Neural cell (in vitro differentiated cells): ENCODE data around the gene ABCA12. TPM values are rescaled to one million over a fixed set of nuclear protein-coding genes. Genes with fewer than 3 reads are reported as not detected.

Experiments used
- H2AFZ ChIP-seq: fragments of 200-600, 300-800 bp; sonication (generic), shearing (Covaris generic); 2 replicates; pipeline ENCODE4 v1.6.0; 2014; ENCODE audit warnings: low read depth, mild to moderate bottlenecking, antibody characterized with exemption, low read length, moderate library complexity
- H3F3A ChIP-seq: fragments of 200-600 bp; shearing (Covaris generic); 2 replicates; pipeline ENCODE4 v1.6.1; 2016; ENCODE audit warnings: mild to moderate bottlenecking, moderate library complexity, mixed read lengths, antibody characterized with exemption, low read length; ENCODE audit not compliant: insufficient read depth, poor library complexity, severe bottlenecking
- H3K27ac ChIP-seq: fragments of 200-600, 300-800 bp; sonication (generic), shearing (Covaris generic); 2 replicates; pipeline ENCODE4 v1.5.1; 2014; ENCODE audit warnings: mild to moderate bottlenecking, low read length, moderate library complexity
- H3K27me3 ChIP-seq: fragments of 300-800, 200-600 bp; sonication (generic), shearing (Covaris generic); 2 replicates; pipeline ENCODE4 v1.6.0; 2014; ENCODE audit warnings: mild to moderate bottlenecking, low read depth, low read length, moderate library complexity; ENCODE audit not compliant: insufficient read depth
- H3K36me3 ChIP-seq: fragments of 300-800, 200-600 bp; sonication (generic), shearing (Covaris generic); 2 replicates; pipeline ENCODE4 v1.5.1; 2014; ENCODE audit warnings: mild to moderate bottlenecking, antibody characterized with exemption, low read length, moderate library complexity; ENCODE audit not compliant: insufficient read depth
- H3K4me2 ChIP-seq: fragments of 300-800, 200-600 bp; sonication (generic), shearing (Covaris generic); 2 replicates; pipeline ENCODE4 v1.6.0; 2014; ENCODE audit warnings: mild to moderate bottlenecking, low read length
- H3K4me3 ChIP-seq: fragments of 300-800, 200-600 bp; sonication (generic), shearing (Covaris generic); 2 replicates; pipeline ENCODE4 v1.5.1; 2014; ENCODE audit warnings: mild to moderate bottlenecking, low read length, moderate library complexity
- H3K79me2 ChIP-seq: fragments of 200-600 bp; shearing (Covaris generic); replicated peaks from 2 replicates; pipeline ENCODE4 v1.6.0; 2014; ENCODE audit warnings: mild to moderate bottlenecking, low read length, moderate library complexity; ENCODE audit not compliant: insufficient read depth
- H3K9ac ChIP-seq: fragments of 300-800, 200-600 bp; sonication (generic), shearing (Covaris generic); 2 replicates; pipeline ENCODE4 v1.6.1; 2016; ENCODE audit warnings: mild to moderate bottlenecking, low read length, mixed read lengths
- H3K9me2 ChIP-seq: fragments of 200-600 bp; shearing (Covaris generic); 2 replicates; pipeline ENCODE4 v1.6.1; 2016; ENCODE audit warnings: mild to moderate bottlenecking, low read length, mixed read lengths; ENCODE audit not compliant: insufficient read depth
- H3K9me3 ChIP-seq: fragments of 200-600, 300-800 bp; sonication (generic), shearing (Covaris generic); 2 replicates; pipeline ENCODE4 v1.6.1; 2016; ENCODE audit warnings: mild to moderate bottlenecking, mixed run types, low read length, moderate library complexity, mixed read lengths
- H4K20me1 ChIP-seq: fragments of 200-600 bp; shearing (Covaris generic); 2 replicates; pipeline ENCODE4 v1.6.1; 2016; ENCODE audit warnings: mild to moderate bottlenecking, mixed run types; ENCODE audit not compliant: insufficient read depth
- EP300 ChIP-seq: fragments of 450-650 bp; conservative IDR thresholded peaks from 2 replicates; pipeline ENCODE4 v1.6.1; 2014; ENCODE audit warnings: antibody characterized with exemption, mild to moderate bottlenecking, moderate library complexity; ENCODE audit not compliant: poor library complexity, severe bottlenecking
- EZH2 ChIP-seq: fragments of 200-600, 300-800 bp; shearing (Covaris generic), sonication (generic); IDR thresholded peaks from 2 replicates; pipeline ENCODE4 v1.6.1; 2014; ENCODE audit warnings: antibody characterized with exemption, low read length, borderline replicate concordance, mild to moderate bottlenecking; ENCODE audit not compliant: insufficient read depth, poor library complexity, severe bottlenecking
- MXI1 ChIP-seq: fragments of 450-650 bp; conservative IDR thresholded peaks from 2 replicates; pipeline ENCODE4 v1.6.1; 2014; ENCODE audit warnings: antibody characterized with exemption, mild to moderate bottlenecking; ENCODE audit not compliant: poor library complexity, severe bottlenecking
- POLR2AphosphoS5 ChIP-seq: IDR thresholded peaks from 2 replicates; pipeline ENCODE4 v1.6.1; 2012
- RAD21 ChIP-seq: fragments of 450-650 bp; conservative IDR thresholded peaks from 2 replicates; pipeline ENCODE4 v1.6.1; 2014; ENCODE audit warnings: antibody characterized with exemption, mild to moderate bottlenecking, moderate library complexity
- SMC3 ChIP-seq: fragments of 450-650 bp; conservative IDR thresholded peaks from 2 replicates; pipeline ENCODE4 v1.6.1; 2014; ENCODE audit warnings: antibody characterized with exemption, mild to moderate bottlenecking, moderate library complexity; ENCODE audit not compliant: poor library complexity
- TAF1 ChIP-seq: IDR thresholded peaks from 2 replicates; pipeline ENCODE4 v1.6.1; 2012; ENCODE audit warnings: low read depth
- polyA plus RNA-seq: library from polyadenylated mRNA; depleted of rRNA; stranded (reverse); fragments of >200 nt; gene quantifications from 2 replicates; pipeline ENCODE4 v1.2.3, GENCODE V29; 2014
- TF ChIP-seq, protein P1 (sequence below): fragments of 450-650 bp; IDR thresholded peaks from 2 replicates; pipeline ENCODE4 v1.5.1; 2014; ENCODE audit warnings: antibody characterized with exemption, mild to moderate bottlenecking, moderate library complexity; ENCODE audit not compliant: poor library complexity, severe bottlenecking
- TF ChIP-seq, protein P2 (sequence below): IDR thresholded peaks from 2 replicates; pipeline ENCODE4 v1.6.1; 2012; ENCODE audit warnings: borderline replicate concordance

Gene ABCA12
- polyA plus RNA-seq, 1 donor from 2014 or later, result not detected

- no peak overlapping the region for H3K4me2 ChIP-seq
- no peaks in the 10 kb centered on the region for H3K9me2 ChIP-seq
- no peaks in the 10 kb centered on the region for H3K27me3 ChIP-seq
- no peaks in the 10 kb centered on the region for H4K20me1 ChIP-seq
- H3K36me3 ChIP-seq, result no peaks in the 10 kb centered on the region
- H3K79me2 ChIP-seq, result no peaks in the 10 kb centered on the region
- H3K9me3 ChIP-seq, result no peaks in the 10 kb centered on the region
- H3K27ac ChIP-seq, result no peak overlapping the region
- no peak overlapping the region for H2AFZ ChIP-seq
- no peaks in the 10 kb centered on the region for H3F3A ChIP-seq
- TF ChIP-seq POLR2AphosphoS5 (no peak), RAD21 (no peak), EZH2 (no peak), SMC3 (no peak), MXI1 (no peak), EP300 (no peak)
- TF ChIP-seq, protein P1, sequence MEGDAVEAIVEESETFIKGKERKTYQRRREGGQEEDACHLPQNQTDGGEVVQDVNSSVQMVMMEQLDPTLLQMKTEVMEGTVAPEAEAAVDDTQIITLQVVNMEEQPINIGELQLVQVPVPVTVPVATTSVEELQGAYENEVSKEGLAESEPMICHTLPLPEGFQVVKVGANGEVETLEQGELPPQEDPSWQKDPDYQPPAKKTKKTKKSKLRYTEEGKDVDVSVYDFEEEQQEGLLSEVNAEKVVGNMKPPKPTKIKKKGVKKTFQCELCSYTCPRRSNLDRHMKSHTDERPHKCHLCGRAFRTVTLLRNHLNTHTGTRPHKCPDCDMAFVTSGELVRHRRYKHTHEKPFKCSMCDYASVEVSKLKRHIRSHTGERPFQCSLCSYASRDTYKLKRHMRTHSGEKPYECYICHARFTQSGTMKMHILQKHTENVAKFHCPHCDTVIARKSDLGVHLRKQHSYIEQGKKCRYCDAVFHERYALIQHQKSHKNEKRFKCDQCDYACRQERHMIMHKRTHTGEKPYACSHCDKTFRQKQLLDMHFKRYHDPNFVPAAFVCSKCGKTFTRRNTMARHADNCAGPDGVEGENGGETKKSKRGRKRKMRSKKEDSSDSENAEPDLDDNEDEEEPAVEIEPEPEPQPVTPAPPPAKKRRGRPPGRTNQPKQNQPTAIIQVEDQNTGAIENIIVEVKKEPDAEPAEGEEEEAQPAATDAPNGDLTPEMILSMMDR, result no peak
- TF ChIP-seq, protein P2, sequence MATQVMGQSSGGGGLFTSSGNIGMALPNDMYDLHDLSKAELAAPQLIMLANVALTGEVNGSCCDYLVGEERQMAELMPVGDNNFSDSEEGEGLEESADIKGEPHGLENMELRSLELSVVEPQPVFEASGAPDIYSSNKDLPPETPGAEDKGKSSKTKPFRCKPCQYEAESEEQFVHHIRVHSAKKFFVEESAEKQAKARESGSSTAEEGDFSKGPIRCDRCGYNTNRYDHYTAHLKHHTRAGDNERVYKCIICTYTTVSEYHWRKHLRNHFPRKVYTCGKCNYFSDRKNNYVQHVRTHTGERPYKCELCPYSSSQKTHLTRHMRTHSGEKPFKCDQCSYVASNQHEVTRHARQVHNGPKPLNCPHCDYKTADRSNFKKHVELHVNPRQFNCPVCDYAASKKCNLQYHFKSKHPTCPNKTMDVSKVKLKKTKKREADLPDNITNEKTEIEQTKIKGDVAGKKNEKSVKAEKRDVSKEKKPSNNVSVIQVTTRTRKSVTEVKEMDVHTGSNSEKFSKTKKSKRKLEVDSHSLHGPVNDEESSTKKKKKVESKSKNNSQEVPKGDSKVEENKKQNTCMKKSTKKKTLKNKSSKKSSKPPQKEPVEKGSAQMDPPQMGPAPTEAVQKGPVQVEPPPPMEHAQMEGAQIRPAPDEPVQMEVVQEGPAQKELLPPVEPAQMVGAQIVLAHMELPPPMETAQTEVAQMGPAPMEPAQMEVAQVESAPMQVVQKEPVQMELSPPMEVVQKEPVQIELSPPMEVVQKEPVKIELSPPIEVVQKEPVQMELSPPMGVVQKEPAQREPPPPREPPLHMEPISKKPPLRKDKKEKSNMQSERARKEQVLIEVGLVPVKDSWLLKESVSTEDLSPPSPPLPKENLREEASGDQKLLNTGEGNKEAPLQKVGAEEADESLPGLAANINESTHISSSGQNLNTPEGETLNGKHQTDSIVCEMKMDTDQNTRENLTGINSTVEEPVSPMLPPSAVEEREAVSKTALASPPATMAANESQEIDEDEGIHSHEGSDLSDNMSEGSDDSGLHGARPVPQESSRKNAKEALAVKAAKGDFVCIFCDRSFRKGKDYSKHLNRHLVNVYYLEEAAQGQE, result no peak
- no peak overlapping the region for H3K9ac ChIP-seq
- no peak overlapping the region for H3K4me3 ChIP-seq
Measured at GRCh38 chr2:215104226-215104625, 34.2 kb downstream of the ABCA12 start.

- TF ChIP-seq, protein P2, result no peak
- TF ChIP-seq RAD21 (no peak), SMC3 (no peak), MXI1 (no peak), EP300 (no peak), POLR2AphosphoS5 (no peak), EZH2 (no peak), TAF1 (no peak)
- TF ChIP-seq, protein P1, result no peak
- Histone ChIP-seq H4K20me1 (no peaks in the 10 kb centered on the region), H3K36me3 (no peaks in the 10 kb centered on the region), H3K9me2 (no peaks in the 10 kb centered on the region), H3F3A (no peaks in the 10 kb centered on the region), H3K9me3 (no peaks in the 10 kb centered on the region), H3K79me2 (no peaks in the 10 kb centered on the region), H3K4me3 (no peak overlapping the region), H3K4me2 (no peak overlapping the region), H2AFZ (no peak overlapping the region), H3K27me3 (no peaks in the 10 kb centered on the region), H3K9ac (no peak overlapping the region), H3K27ac (no peak overlapping the region)
Measured at GRCh38 chr2:215098875-215099274, 39.6 kb downstream of the ABCA12 start.
